Suprapubic skin (tissue), 4 donors: ENCODE data around the gene EPG5. TPM values are rescaled to one million over a fixed set of nuclear protein-coding genes. Genes with fewer than 3 reads are reported as not detected.
A peak's percentile ranks its signal among the peaks of the same experiment; 100 is the strongest.
"Not testable (repeated sequence)": the region's sequence is repeated elsewhere in the genome, so short reads cannot be mapped to it uniquely, and the experiment has no call there.

Experiments
- DNase-seq, 2 donors: peaks; one replicate each; pipeline ENCODE4 v3.0.0-alpha.2; 2019; ENCODE audit warnings: low spot score in 2 of 2
- H3K27ac ChIP-seq: fragments of 200-600 bp; sonication (generic); one replicate; pipeline ENCODE4 v1.5.1; 2019
- H3K27me3 ChIP-seq: fragments of 200-600 bp; sonication (generic); one replicate; pipeline ENCODE4 v1.5.1; 2019
- H3K36me3 ChIP-seq: fragments of 200-600 bp; sonication (generic); one replicate; pipeline ENCODE4 v1.5.1; 2019
- H3K4me1 ChIP-seq: fragments of 200-600 bp; sonication (generic); one replicate; pipeline ENCODE4 v1.5.1; 2019
- H3K4me3 ChIP-seq: fragments of 200-600 bp; sonication (generic); one replicate; pipeline ENCODE4 v1.5.1; 2019; ENCODE audit warnings: mild to moderate bottlenecking
- H3K9me3 ChIP-seq: fragments of 200-600 bp; sonication (generic); one replicate; pipeline ENCODE4 v1.5.1; 2019
- EP300 ChIP-seq: sonication (generic); formaldehyde crosslinking; IDR thresholded peaks from one replicate; pipeline ENCODE4 v1.6.1; 2017; ENCODE audit warnings: antibody characterized with exemption
- POLR2A ChIP-seq, 2 donors: fragments of 450-650 bp; IDR thresholded peaks; one replicate each; pipeline ENCODE4 v1.6.1; 2017; ENCODE audit warnings: antibody characterized with exemption in 2 of 2, mild to moderate bottlenecking in 2 of 2, moderate library complexity in 2 of 2
- POLR2AphosphoS5 ChIP-seq, 3 donors: sonication (generic); formaldehyde crosslinking; IDR thresholded peaks; one replicate each; pipeline ENCODE4 v1.6.1; 2017; ENCODE audit warnings: antibody characterized with exemption in 3 of 3
- WGBS: methylation state at CpG from one replicate; pipeline ENCODE4 v1.1.5; 2018; 5-methylcytosine and 5-hydroxymethylcytosine counted together
- total RNA-seq, 4 donors: library from RNA; depleted of rRNA; stranded (reverse); fragments of >200 nt; gene quantifications; one replicate each; pipeline ENCODE4 v1.1.0, GENCODE V29; 2016
- TF ChIP-seq, protein P1 (sequence below), 2 donors: fragments of 200-600 bp in 1 of 2; fragments of 450-650 bp in 1 of 2; sonication (generic) in 1 of 2; IDR thresholded peaks; one replicate each; pipeline ENCODE4 v1.5.1; 2016 to 2019; ENCODE audit warnings: antibody characterized with exemption in 2 of 2, mild to moderate bottlenecking in 1 of 2, moderate library complexity in 1 of 2

The EPG5 gene
- total RNA-seq, 4 donors from 2014 or later, result 31.5 to 107 (median 53.5) TPM

DNA sequence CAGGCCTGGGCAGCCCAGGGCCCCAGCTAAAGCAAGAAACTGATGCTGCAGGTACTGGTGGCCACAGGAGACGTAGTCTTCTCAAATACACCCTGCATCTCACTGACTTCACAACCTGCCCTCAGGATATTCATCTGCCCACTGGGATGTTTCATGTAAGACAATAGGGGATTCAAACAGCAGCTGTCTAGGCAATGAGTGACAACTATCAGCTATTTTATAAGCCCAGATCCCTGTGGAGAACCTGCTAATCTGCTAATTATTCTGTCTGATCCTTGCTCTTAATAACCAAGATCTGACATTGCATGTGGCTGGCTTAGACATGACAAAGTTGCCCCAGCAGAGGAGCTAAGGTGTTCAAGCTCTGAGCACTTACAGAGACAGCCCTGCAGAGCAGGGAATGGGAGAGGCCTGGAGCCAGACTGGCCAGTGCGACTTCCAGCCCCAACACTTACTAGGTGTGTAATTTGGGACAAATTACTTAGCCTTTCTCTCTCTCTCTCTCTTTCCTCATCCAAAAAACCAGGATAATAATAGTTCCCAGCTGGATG lies 113.0 kb downstream of the EPG5 start:
- Histone ChIP-seq H3K27ac (no peak overlapping the region), H3K4me1 (no peaks in the 10 kb centered on the region), H3K9me3 (no peaks in the 10 kb centered on the region), H3K4me3 (no peak overlapping the region), H3K36me3 (peaks cover 85% of the 10 kb centered on the region), H3K27me3 (no peaks in the 10 kb centered on the region)
- WGBS, result 80% methylated on average over 2 of the region's 2 CpGs
- TF ChIP-seq EP300, result no peak
- no peak for DNase-seq

DNA sequence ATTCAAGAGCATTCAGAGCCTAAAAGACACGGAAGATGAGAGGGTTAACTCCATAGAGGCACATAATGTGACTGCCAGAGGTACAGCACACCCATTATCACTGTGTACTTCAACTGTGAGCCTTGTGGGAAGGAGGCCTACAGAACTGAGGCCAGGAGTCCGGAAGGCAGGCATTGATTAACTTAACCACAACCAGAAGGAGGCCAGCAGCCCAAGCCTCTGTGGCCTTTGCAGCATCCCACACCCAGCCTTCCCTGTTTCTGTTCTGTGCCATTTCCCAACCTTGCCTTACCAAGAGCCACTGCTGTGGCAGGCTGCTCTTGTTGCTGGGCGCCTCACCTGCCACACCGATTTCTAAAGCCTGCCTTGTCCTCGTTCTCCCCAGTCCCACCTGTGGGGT lies 114.5 kb downstream of the EPG5 start:
- Histone ChIP-seq H3K36me3 (peaks cover 71% of the 10 kb centered on the region), H3K4me1 (no peaks in the 10 kb centered on the region), H3K27me3 (no peaks in the 10 kb centered on the region), H3K4me3 (no peak overlapping the region), H3K27ac (no peak overlapping the region), H3K9me3 (no peaks in the 10 kb centered on the region)
- TF ChIP-seq EP300 (no peak), POLR2AphosphoS5 (IDR thresholded peaks at IDR 0.05) (no peak), POLR2A (IDR thresholded peaks at IDR 0.05) (no peak)
- TF ChIP-seq, protein P1, sequence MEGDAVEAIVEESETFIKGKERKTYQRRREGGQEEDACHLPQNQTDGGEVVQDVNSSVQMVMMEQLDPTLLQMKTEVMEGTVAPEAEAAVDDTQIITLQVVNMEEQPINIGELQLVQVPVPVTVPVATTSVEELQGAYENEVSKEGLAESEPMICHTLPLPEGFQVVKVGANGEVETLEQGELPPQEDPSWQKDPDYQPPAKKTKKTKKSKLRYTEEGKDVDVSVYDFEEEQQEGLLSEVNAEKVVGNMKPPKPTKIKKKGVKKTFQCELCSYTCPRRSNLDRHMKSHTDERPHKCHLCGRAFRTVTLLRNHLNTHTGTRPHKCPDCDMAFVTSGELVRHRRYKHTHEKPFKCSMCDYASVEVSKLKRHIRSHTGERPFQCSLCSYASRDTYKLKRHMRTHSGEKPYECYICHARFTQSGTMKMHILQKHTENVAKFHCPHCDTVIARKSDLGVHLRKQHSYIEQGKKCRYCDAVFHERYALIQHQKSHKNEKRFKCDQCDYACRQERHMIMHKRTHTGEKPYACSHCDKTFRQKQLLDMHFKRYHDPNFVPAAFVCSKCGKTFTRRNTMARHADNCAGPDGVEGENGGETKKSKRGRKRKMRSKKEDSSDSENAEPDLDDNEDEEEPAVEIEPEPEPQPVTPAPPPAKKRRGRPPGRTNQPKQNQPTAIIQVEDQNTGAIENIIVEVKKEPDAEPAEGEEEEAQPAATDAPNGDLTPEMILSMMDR (IDR thresholded peaks at IDR 0.05), result no peak
- no peak for DNase-seq
- WGBS, result 90% methylated on average over 5 of the region's 5 CpGs

DNA sequence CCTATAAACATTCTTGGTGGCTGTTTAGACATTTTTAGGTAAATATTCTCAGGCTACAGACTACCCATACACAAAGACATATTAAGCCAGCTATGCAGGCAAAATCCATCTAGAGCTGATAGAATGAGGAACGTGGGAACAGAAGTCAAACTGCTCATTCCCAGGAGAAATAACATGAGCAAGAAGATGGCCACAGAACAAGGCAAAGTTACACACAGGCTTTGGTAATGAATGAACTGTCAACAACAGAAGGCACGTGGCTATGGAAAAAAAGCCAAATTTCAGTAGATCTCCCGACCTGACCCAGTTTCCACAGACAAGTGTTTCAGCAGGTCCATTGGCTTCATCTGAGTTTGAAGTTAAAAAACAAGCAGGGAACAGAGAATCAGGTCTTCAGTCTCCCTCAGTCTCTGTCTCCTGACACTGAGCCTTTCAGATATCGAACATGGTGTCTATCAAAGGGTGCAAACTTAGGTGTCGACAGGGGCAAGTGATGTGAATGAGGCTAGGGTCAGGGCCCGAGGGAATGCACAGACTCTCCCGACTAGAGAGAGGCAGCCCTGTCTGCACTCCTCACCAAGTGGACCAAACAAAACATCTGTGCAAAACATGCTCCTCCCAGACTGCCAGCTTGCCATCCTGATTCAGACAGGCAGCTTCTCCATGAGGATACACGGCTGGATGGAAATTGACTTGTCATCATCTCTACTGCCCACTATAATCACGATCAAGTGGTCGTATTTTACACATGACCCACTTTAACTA lies 115.8 kb downstream of the EPG5 start:
- 52% methylated on average over 10 of the region's 10 CpGs for WGBS
- Histone ChIP-seq H3K4me1 (no peaks in the 10 kb centered on the region), H3K9me3 (no peaks in the 10 kb centered on the region), H3K27me3 (no peaks in the 10 kb centered on the region), H3K4me3 (no peak overlapping the region), H3K27ac (no peak overlapping the region), H3K36me3 (peaks cover 58% of the 10 kb centered on the region)
- TF ChIP-seq POLR2AphosphoS5 (IDR thresholded peaks at IDR 0.05) (no peak), POLR2A (IDR thresholded peaks at IDR 0.05) (no peak)
- DNase-seq, result no peak

DNA sequence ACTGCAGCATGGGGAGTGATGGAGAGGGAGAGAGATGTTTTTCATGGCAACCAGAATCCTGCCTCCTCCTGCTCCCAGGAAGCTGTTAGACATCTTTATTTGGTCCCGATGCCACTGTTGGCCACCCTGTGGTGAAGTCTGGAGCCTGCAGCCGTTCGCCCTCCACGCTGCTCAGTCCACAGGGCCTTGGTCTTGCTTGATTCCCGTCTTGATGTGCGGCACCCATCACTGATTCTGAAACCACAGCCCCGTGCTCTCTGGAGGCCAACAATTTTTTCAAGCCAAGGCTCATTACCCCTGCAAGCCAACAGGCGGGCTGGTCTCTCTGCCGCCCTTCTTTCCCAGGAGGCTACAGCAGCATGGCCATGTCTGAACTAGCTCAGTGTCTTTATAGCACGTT lies 117.1 kb downstream of the EPG5 start:
- H3K4me1 ChIP-seq, result no peaks in the 10 kb centered on the region
- peaks cover 44% of the 10 kb centered on the region for H3K36me3 ChIP-seq
- TF ChIP-seq, protein P1 (IDR thresholded peaks at IDR 0.05), result peak in 1 of 2 donors; percentile 11
- TF ChIP-seq POLR2AphosphoS5 (IDR thresholded peaks at IDR 0.05), result no peak
- no peak for TF ChIP-seq POLR2A (IDR thresholded peaks at IDR 0.05)
- 81% methylated on average over 10 of the region's 10 CpGs for WGBS
- H3K27ac ChIP-seq, result no peak overlapping the region
- H3K9me3 ChIP-seq, result no peaks in the 10 kb centered on the region
- no peak for DNase-seq
- H3K4me3 ChIP-seq, result no peak overlapping the region
- H3K27me3 ChIP-seq, result no peaks in the 10 kb centered on the region

DNA sequence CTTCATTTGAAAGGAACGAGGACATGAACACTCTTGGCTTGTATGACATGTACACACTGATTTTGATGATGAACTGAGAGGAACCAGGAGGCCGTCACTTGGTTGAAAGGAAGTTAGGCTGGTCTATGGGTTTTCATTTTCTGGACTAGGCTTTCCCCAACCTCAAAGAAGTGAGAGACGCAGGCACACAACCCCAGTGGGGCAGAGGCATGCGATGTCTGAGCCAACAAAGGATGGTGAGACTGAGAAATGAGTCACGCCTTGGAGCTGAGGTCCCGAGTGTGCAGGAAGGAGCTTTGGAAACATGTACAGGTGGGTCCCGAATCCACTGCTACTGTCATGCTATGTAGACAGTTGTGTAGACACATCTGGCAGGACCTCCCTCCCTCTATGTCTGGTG lies 117.6 kb downstream of the EPG5 start:
- 90% methylated on average over 7 of the region's 7 CpGs for WGBS
- H3K4me3 ChIP-seq, result no peak overlapping the region
- H3K36me3 ChIP-seq, result peaks cover 40% of the 10 kb centered on the region
- DNase-seq, result no peak
- H3K27ac ChIP-seq, result no peak overlapping the region
- H3K4me1 ChIP-seq, result no peaks in the 10 kb centered on the region
- H3K9me3 ChIP-seq, result no peaks in the 10 kb centered on the region
- TF ChIP-seq EP300 (no peak), POLR2AphosphoS5 (IDR thresholded peaks at IDR 0.05) (no peak), POLR2A (IDR thresholded peaks at IDR 0.05) (no peak)
- TF ChIP-seq, protein P1 (IDR thresholded peaks at IDR 0.05), result no peak
- no peaks in the 10 kb centered on the region for H3K27me3 ChIP-seq

DNA sequence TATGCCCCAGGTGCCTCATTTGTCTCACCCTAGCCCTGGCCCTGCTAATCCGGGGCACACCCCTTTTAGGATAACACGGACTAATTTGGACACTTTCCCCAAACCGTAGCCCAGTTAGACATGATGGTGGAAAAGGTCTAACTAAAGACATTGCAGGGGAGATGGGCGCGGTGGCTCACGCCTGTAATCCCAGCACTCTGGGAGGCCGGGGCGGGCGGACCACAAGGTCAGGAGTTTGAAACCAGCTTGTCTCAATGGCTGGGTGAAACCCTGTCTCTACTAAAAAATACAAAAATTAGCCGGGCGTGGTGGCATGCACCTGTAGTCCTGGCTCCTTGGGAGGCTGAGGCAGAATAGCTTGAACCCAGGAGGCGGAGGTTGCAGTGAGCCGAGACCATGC lies 118.5 kb downstream of the EPG5 start:
- H3K9me3 ChIP-seq, H3K4me1 ChIP-seq, DNase-seq, H3K27me3 ChIP-seq, H3K4me3 ChIP-seq, H3K27ac ChIP-seq: not testable (repeated sequence)
- peaks cover 31% of the 10 kb centered on the region for H3K36me3 ChIP-seq
- WGBS, result 96% methylated on average over 13 of the region's 13 CpGs
